GF-D8 (cell line): ENCODE data around the gene DAPK1.
"Not testable (repeated sequence)": the region's sequence is repeated elsewhere in the genome, so short reads cannot be mapped to it uniquely, and the experiment has no call there.

Source experiments
- DNase-seq: peaks from one replicate; lab custom pipeline; 2025; lab: John Stamatoyannopoulos, UW

DAPK1 gene

DNA sequence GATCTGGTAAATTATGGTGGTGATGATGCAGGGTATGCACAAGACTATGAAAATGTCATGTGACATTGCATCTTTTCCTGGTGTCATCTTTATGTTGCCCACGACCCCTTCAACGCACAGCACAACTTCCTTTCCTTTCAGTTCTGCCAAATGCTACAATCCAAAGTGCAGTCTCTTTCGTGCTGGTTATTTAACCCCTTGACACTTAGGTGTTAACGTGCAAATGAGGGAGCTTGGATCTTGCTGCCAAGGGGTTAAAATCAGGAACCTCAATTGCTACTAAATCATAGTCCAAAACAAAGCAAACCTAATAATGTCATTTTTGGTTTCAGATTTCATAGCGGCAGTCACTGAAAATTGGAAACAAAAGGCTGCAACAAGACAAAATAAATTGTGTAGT, 244.2 kb downstream of the DAPK1 start:
- DNase-seq = no peak

GRCh38 chr9:87742813-87743428, 245.3 kb downstream of the DAPK1 start:
- DNase-seq = no peak

DNA sequence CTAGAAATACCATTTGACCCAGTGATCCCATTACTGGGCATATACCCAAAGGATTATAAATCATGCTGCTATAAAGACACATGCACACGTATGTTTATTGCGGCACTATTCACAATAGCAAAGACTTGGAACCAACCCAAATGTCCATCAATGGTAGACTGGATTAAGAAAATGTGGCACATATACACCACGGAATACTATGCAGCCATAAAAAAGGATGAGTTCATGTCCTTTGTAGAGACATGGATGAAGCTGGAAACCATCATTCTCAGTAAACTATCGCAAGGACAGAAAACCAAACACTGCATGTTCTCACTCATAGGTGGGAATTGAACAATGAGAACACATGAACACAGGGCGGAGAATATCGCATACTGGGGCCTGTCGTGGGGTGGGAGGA, 246.6 kb downstream of the DAPK1 start:
- not testable (repeated sequence) for DNase-seq

GRCh38 chr9:87746186-87746585, 248.5 kb downstream of the DAPK1 start:
- no peak for DNase-seq

GRCh38 chr9:87748881-87749280, 251.2 kb downstream of the DAPK1 start:
- no peak for DNase-seq

GRCh38 chr9:87749335-87750035, 251.8 kb downstream of the DAPK1 start:
- no peak for DNase-seq

DNA sequence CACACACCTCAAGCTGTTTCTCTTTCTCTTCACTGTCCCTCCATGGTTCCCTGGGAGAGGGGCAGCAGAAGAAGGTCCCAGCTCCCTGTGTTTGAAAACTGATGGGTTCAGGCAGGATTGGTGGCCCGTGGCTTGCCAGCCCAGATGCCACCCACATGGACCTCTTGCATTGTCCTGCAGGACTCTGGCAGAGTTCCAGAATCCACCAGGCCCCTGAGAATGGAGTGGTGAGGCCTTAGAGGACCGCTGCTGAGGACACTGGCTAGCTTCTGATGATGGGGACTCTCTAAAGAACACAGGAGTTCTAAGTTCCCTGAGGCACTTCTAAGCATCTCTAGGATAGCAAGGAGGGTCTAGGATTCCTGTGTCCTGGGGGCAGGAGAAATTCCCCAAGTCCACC, 253.1 kb downstream of the DAPK1 start:
- no peak for DNase-seq

- no peak for DNase-seq
Measured at GRCh38 chr9:87751423-87751822, 253.8 kb downstream of the DAPK1 start.

GRCh38 chr9:87751868-87752267, 254.2 kb downstream of the DAPK1 start:
- no peak for DNase-seq

DNA sequence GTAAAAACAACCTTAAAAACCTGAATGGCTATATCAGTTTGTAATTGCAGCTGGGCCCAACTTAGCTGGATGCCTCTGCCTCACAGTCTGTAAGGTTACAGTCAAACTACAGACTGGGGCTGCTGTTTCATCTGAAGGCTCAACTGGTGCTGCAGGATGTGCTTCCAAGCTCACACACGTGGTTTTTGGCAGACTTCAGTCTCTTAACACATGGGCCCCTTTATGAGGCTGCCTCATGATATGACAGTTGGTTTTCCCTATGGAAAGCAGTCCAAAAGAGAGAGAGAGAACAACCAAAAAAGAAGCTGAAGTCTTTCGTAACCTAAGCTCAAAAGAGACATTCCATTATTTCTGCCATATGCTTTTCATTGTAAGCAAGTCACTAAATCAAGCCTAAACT, 255.6 kb downstream of the DAPK1 start:
- DNase-seq = no peak
